Lower leg skin (tissue), 3 donors: ENCODE results near the gene OR8B4.

Experiments
- POLR2A ChIP-seq, 2 donors: fragments of 450-650 bp; IDR thresholded peaks; one replicate each; pipeline ENCODE4 v1.6.1; 2016 to 2017; ENCODE audit warnings: antibody characterized with exemption in 2 of 2, mild to moderate bottlenecking in 1 of 2, moderate library complexity in 1 of 2
- TF ChIP-seq, protein P1 (sequence below), 3 donors: fragments of 450-650 bp; IDR thresholded peaks; one replicate each; pipeline ENCODE4 v1.5.1; 2016; ENCODE audit warnings: antibody characterized with exemption in 3 of 3, mild to moderate bottlenecking in 3 of 3, moderate library complexity in 2 of 3

DNA sequence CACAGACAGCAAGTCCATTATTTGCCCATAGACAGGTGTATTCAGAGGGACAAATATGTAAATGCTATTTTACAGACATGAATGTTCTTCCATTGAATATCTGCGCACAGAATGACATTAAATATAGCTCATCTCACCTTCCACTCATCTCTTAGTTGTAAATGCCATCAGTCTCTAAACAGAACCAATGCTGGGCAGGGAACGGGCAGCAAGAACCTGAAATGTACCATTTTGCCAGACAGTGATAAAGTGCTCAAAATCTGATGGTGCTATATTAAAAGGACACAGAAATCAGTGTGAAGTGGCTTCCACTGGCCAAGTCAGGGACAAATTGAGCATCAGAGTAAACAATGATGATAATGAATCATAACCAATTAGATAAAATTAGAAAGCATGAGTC is 10.0 kb upstream of the OR8B4 start:
- no peak for TF ChIP-seq POLR2A (IDR thresholded peaks at IDR 0.05)
- TF ChIP-seq, protein P1, sequence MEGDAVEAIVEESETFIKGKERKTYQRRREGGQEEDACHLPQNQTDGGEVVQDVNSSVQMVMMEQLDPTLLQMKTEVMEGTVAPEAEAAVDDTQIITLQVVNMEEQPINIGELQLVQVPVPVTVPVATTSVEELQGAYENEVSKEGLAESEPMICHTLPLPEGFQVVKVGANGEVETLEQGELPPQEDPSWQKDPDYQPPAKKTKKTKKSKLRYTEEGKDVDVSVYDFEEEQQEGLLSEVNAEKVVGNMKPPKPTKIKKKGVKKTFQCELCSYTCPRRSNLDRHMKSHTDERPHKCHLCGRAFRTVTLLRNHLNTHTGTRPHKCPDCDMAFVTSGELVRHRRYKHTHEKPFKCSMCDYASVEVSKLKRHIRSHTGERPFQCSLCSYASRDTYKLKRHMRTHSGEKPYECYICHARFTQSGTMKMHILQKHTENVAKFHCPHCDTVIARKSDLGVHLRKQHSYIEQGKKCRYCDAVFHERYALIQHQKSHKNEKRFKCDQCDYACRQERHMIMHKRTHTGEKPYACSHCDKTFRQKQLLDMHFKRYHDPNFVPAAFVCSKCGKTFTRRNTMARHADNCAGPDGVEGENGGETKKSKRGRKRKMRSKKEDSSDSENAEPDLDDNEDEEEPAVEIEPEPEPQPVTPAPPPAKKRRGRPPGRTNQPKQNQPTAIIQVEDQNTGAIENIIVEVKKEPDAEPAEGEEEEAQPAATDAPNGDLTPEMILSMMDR (IDR thresholded peaks at IDR 0.05): no peak
